CD8-positive, alpha-beta memory T cell (primary cell): ENCODE measurements around the gene RFESD. TPM values are rescaled to one million over a fixed set of nuclear protein-coding genes. Genes with fewer than 3 reads are reported as not detected.
A peak's percentile ranks its signal among the peaks of the same experiment; 100 is the strongest.
"Not testable (repeated sequence)": the region's sequence is repeated elsewhere in the genome, so short reads cannot be mapped to it uniquely, and the experiment has no call there.

Experiments used
- CTCF ChIA-PET: fragments of 350-600 bp; sonication (Branson Sonifier 250); formaldehyde crosslinking; loops from one replicate; lab custom pipeline; 2021; ENCODE audit warnings: antibody characterized with exemption; lab: Charles Lee
- POLR2A ChIA-PET: fragments of 350-600 bp; sonication (Branson Sonifier 250); formaldehyde crosslinking; loops from one replicate; lab custom pipeline; 2021; ENCODE audit warnings: antibody characterized with exemption; lab: Charles Lee
- DNase-seq, 5 donors: peaks; one replicate each; pipeline versions ENCODE4 v3.0.0 to v3.0.0-alpha.2; 2020 to 2022; ENCODE audit warnings: mixed read lengths in 1 of 5
- H3K27ac ChIP-seq: one replicate; pipeline ENCODE4 v1.7.0; 2013; ENCODE audit warnings: low read depth, mild to moderate bottlenecking, low read length, moderate library complexity
- H3K27me3 ChIP-seq: 2 replicates; pipeline ENCODE4 v1.7.0; 2013; ENCODE audit warnings: low read length, mild to moderate bottlenecking; ENCODE audit not compliant: insufficient read depth, poor library complexity, severe bottlenecking
- H3K36me3 ChIP-seq: 2 replicates; pipeline ENCODE4 v1.7.0; 2013; ENCODE audit warnings: mild to moderate bottlenecking, low read length, moderate library complexity; ENCODE audit not compliant: insufficient read depth
- H3K4me1 ChIP-seq: 2 replicates; pipeline ENCODE4 v1.7.0; 2013; ENCODE audit warnings: mild to moderate bottlenecking, low read length, moderate library complexity; ENCODE audit not compliant: insufficient read depth
- H3K4me3 ChIP-seq: 2 replicates; pipeline ENCODE4 v1.7.0; 2013; ENCODE audit warnings: mild to moderate bottlenecking, low read length
- H3K9me3 ChIP-seq: 2 replicates; pipeline ENCODE4 v1.7.0; 2013; ENCODE audit warnings: mild to moderate bottlenecking, low read length
- H3K27ac Mint-ChIP-seq, 8 donors: one replicate each; pipeline ENCODE4 v1.8.0; 2020 to 2021; ENCODE audit warnings: mixed read lengths in 8 of 8, mild to moderate bottlenecking in 6 of 8, inconsistent platforms in 3 of 8, moderate library complexity in 3 of 8
- H3K27me3 Mint-ChIP-seq, 2 donors: one replicate each; pipeline ENCODE4 v1.8.0; 2020 to 2021; ENCODE audit warnings: mixed read lengths in 2 of 2, mild to moderate bottlenecking in 1 of 2, moderate library complexity in 1 of 2
- H3K36me3 Mint-ChIP-seq, 3 donors: one replicate each; pipeline ENCODE4 v1.8.0; 2020 to 2021; ENCODE audit warnings: mixed read lengths in 3 of 3, inconsistent platforms in 1 of 3, mild to moderate bottlenecking in 1 of 3
- H3K4me1 Mint-ChIP-seq, 3 donors: one replicate each; pipeline ENCODE4 v1.8.0; 2020 to 2021; ENCODE audit warnings: mixed read lengths in 3 of 3, inconsistent platforms in 1 of 3, mild to moderate bottlenecking in 1 of 3
- H3K4me3 Mint-ChIP-seq, 7 donors: one replicate each; pipeline ENCODE4 v1.8.0; 2020 to 2021; ENCODE audit warnings: mixed read lengths in 7 of 7, mild to moderate bottlenecking in 6 of 7, moderate library complexity in 4 of 7, inconsistent platforms in 2 of 7
- H3K9me3 Mint-ChIP-seq, 5 donors: one replicate each; pipeline ENCODE4 v1.8.0; 2020 to 2022; ENCODE audit warnings: mixed read lengths in 5 of 5, mild to moderate bottlenecking in 3 of 5, moderate library complexity in 2 of 5, inconsistent platforms in 1 of 5
- polyA plus RNA-seq: library from polyadenylated mRNA; unstranded; fragments of 300-500 nt; fragmentation: Illumina TruSeq; gene quantifications from one replicate; pipeline ENCODE4 v1.2.3, GENCODE V29; 2021
- total RNA-seq, 2 experiments: library from RNA; stranded (reverse); gene quantifications; one replicate each; pipeline ENCODE4 v1.2.3, GENCODE V29; 2021

RFESD gene
- total and polyA plus RNA-seq, 3 experiments from 2014 or later = 4.2 to 7.2 (median 5.4) TPM

- Mint-ChIP-seq H3K9me3 (no peaks in the 10 kb centered on the region), H3K4me3 (no peak overlapping the region), H3K27ac (peak overlapping the region in 1 of 8 donors; percentile 31), H3K36me3 (peaks cover 0 to under 1% (median 0%) of the 10 kb centered on the region in 3 donors), H3K27me3 (peaks cover 3 to 18% of the 10 kb centered on the region in 2 donors), H3K4me1 (peaks cover 12 to 21% (median 21%) of the 10 kb centered on the region in 3 donors)
- ChIA-PET POLR2A (no interaction called here), CTCF (interaction anchor here (0.8 to 4.8 kb wide), 5 partner anchors 10 to 208 kb away, joined by 3 to 18 read pairs (median 5); no protein-coding TSS in a partner anchor)
- H3K36me3 ChIP-seq = no peaks in the 10 kb centered on the region
- no peaks in the 10 kb centered on the region for H3K9me3 ChIP-seq
- no peak overlapping the region for H3K27ac ChIP-seq
- H3K27me3 ChIP-seq = no peaks in the 10 kb centered on the region
- H3K4me3 ChIP-seq = no peak overlapping the region
- DNase-seq = no peak
- peaks cover 5% of the 10 kb centered on the region for H3K4me1 ChIP-seq
These were observed 4.8 kb upstream of the RFESD start for GRCh38 chr5:95641741-95642220.

DNA sequence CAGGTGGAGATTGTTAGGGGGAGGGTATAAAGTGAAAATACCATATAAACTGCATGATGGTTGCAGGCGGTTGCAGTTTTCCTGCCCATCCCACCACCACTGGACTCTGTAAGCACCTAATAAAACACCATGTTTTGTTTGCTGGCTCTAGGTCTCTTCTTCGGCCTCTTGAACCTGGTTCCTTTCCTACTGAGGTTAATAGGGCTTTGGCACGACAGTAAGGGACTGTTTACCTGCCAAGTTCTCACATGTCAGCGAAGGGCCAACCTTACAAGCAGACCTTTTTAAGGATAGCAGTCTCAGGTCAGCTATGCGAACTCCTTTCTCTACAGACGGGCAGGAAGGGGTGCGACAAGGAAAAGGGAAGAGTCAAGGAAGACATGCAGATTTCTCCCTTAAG is 3.4 kb upstream of the RFESD start:
- peaks cover 19 to 32% (median 31%) of the 10 kb centered on the region in 3 donors for H3K4me1 Mint-ChIP-seq
- no peaks in the 10 kb centered on the region for H3K9me3 ChIP-seq
- no peaks in the 10 kb centered on the region for H3K9me3 Mint-ChIP-seq
- ChIA-PET CTCF (interaction anchor here (1.5 to 4.8 kb wide), 5 partner anchors 12 to 209 kb away, joined by 3 to 18 read pairs (median 5); no protein-coding TSS in a partner anchor), POLR2A (no interaction called here)
- no peaks in the 10 kb centered on the region for H3K27me3 ChIP-seq
- peaks cover 3 to 14% of the 10 kb centered on the region in 2 donors for H3K27me3 Mint-ChIP-seq
- no peaks in the 10 kb centered on the region for H3K36me3 ChIP-seq
- H3K27ac Mint-ChIP-seq = peak overlapping the region in 3 of 8 donors; percentile 43 to 75 (median 65)
- no peak overlapping the region for H3K4me3 ChIP-seq
- DNase-seq = no peak
- H3K36me3 Mint-ChIP-seq = peaks cover 0 to 5% (median 0%) of the 10 kb centered on the region in 3 donors
- peaks cover 15% of the 10 kb centered on the region for H3K4me1 ChIP-seq
- no peak overlapping the region for H3K27ac ChIP-seq
- H3K4me3 Mint-ChIP-seq = no peak overlapping the region

- H3K4me1 ChIP-seq = peaks cover 21% of the 10 kb centered on the region
- no peaks in the 10 kb centered on the region for H3K36me3 ChIP-seq
- peak in 4 of 5 donors; percentile 21 to 56 (median 36) for DNase-seq
- no peak overlapping the region for H3K4me3 ChIP-seq
- peaks cover 20 to 33% (median 32%) of the 10 kb centered on the region in 3 donors for H3K4me1 Mint-ChIP-seq
- no peaks in the 10 kb centered on the region for H3K9me3 Mint-ChIP-seq
- no peaks in the 10 kb centered on the region for H3K27me3 ChIP-seq
- ChIA-PET POLR2A (interaction anchor here (0.7 kb wide), 1 partner anchor 106 kb away, joined by 3 read pairs; no protein-coding TSS in a partner anchor), CTCF (interaction anchor here (0.7 to 4.8 kb wide), 11 partner anchors 9 to 692 kb away, joined by 3 to 18 read pairs (median 5); no protein-coding TSS in a partner anchor)
- H3K4me3 Mint-ChIP-seq = peak overlapping the region in 4 of 7 donors; percentile 4 to 18 (median 5)
- H3K9me3 ChIP-seq = no peaks in the 10 kb centered on the region
- H3K36me3 Mint-ChIP-seq = peaks cover 0 to 5% (median 0%) of the 10 kb centered on the region in 3 donors
- peak overlapping the region; percentile 10 to 86 (median 70) for H3K27ac Mint-ChIP-seq
- H3K27me3 Mint-ChIP-seq = peaks cover 0 to 2% of the 10 kb centered on the region in 2 donors
- no peak overlapping the region for H3K27ac ChIP-seq
These were observed 2.1 kb upstream of the RFESD start for GRCh38 chr5:95644351-95645042.

- peak overlapping the region; percentile 48 to 96 (median 88) for H3K27ac Mint-ChIP-seq
- H3K9me3 ChIP-seq, DNase-seq, H3K36me3 Mint-ChIP-seq, H3K27ac ChIP-seq, H3K9me3 Mint-ChIP-seq, H3K36me3 ChIP-seq, H3K27me3 ChIP-seq, H3K27me3 Mint-ChIP-seq: not testable (repeated sequence)
- peaks cover 20 to 33% (median 32%) of the 10 kb centered on the region in 3 donors for H3K4me1 Mint-ChIP-seq
- H3K4me3 Mint-ChIP-seq = peak overlapping the region; percentile 85 to 94 (median 89)
- peak overlapping the region; percentile 85 for H3K4me3 ChIP-seq
- peaks cover 21% of the 10 kb centered on the region for H3K4me1 ChIP-seq
- ChIA-PET CTCF (interaction anchor here (0.8 to 3.7 kb wide), 15 partner anchors 10 to 212 kb away, joined by 3 to 17 read pairs (median 4); partner anchors contain the start of genes ARSK, GLRX and SKIC3), POLR2A (interaction anchor here (0.7 to 1.4 kb wide), 5 partner anchors 24 to 189 kb away, joined by 4 to 5 read pairs (median 4); partner anchors contain the start of genes ARSK, GPR150 and SKIC3)
These were observed 380 bp upstream of the RFESD start for GRCh38 chr5:95646226-95646568.

- peaks cover 21% of the 10 kb centered on the region for H3K4me1 ChIP-seq
- ChIA-PET POLR2A (interaction anchor here (1.1 to 1.3 kb wide), 2 partner anchors 14 to 26 kb away, joined by 3 to 6 read pairs; no protein-coding TSS in a partner anchor), CTCF (interaction anchor here (1.3 to 3.7 kb wide), 6 partner anchors 11 to 160 kb away, joined by 3 to 17 read pairs (median 8); partner anchors contain the start of genes ARSK and SKIC3)
- Mint-ChIP-seq H3K4me1 (peaks cover 20 to 33% (median 32%) of the 10 kb centered on the region in 3 donors), H3K4me3 (peak overlapping the region in 5 of 7 donors; percentile 30 to 94 (median 33)), H3K36me3 (peaks cover 4 to 16% (median 7%) of the 10 kb centered on the region in 3 donors), H3K27ac (peak overlapping the region in 4 of 8 donors; percentile 4 to 36 (median 22)), H3K27me3 (no peaks in the 10 kb centered on the region), H3K9me3 (no peaks in the 10 kb centered on the region)
- peak overlapping the region; percentile 86 for H3K27ac ChIP-seq
- no peaks in the 10 kb centered on the region for H3K27me3 ChIP-seq
- peaks cover 10% of the 10 kb centered on the region for H3K36me3 ChIP-seq
- no peaks in the 10 kb centered on the region for H3K9me3 ChIP-seq
- no peak overlapping the region for H3K4me3 ChIP-seq
- no peak for DNase-seq
These were observed 1.6 kb downstream of the RFESD start for GRCh38 chr5:95647886-95648860.

DNA sequence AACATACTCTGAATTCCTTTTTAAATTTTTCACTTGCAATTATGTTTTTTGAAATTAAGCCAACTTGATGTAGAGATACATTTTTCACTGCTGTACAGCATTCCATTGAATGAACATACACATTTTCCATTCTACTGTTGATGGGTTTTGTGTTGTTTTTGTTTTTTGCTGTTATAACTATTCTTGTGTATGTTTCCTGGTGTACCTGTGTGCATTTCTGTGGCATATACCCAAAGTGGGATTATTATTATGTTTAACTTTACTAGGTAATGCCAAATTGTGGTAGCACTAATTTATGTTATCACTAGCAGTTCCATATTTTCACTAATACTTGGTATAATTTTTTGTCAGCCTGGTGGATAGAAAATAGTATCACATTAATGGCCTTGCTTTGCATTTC is 2.7 kb downstream of the RFESD start:
- Histone ChIP-seq H3K27ac (peak overlapping the region; percentile 86), H3K36me3 (peaks cover 10% of the 10 kb centered on the region), H3K4me3 (no peak overlapping the region), H3K9me3 (no peaks in the 10 kb centered on the region), H3K4me1 (peaks cover 17% of the 10 kb centered on the region), H3K27me3 (no peaks in the 10 kb centered on the region)
- CTCF ChIA-PET = no interaction called here
- peaks cover 4 to 22% (median 11%) of the 10 kb centered on the region in 3 donors for H3K36me3 Mint-ChIP-seq
- peaks cover 15 to 28% (median 28%) of the 10 kb centered on the region in 3 donors for H3K4me1 Mint-ChIP-seq
- no peaks in the 10 kb centered on the region for H3K9me3 Mint-ChIP-seq
- H3K4me3 Mint-ChIP-seq = peak overlapping the region in 2 of 7 donors; percentile 10 to 26
- POLR2A ChIA-PET = no interaction called here
- DNase-seq = no peak
- peak overlapping the region in 1 of 8 donors; percentile 1 for H3K27ac Mint-ChIP-seq
- H3K27me3 Mint-ChIP-seq = no peaks in the 10 kb centered on the region

DNA sequence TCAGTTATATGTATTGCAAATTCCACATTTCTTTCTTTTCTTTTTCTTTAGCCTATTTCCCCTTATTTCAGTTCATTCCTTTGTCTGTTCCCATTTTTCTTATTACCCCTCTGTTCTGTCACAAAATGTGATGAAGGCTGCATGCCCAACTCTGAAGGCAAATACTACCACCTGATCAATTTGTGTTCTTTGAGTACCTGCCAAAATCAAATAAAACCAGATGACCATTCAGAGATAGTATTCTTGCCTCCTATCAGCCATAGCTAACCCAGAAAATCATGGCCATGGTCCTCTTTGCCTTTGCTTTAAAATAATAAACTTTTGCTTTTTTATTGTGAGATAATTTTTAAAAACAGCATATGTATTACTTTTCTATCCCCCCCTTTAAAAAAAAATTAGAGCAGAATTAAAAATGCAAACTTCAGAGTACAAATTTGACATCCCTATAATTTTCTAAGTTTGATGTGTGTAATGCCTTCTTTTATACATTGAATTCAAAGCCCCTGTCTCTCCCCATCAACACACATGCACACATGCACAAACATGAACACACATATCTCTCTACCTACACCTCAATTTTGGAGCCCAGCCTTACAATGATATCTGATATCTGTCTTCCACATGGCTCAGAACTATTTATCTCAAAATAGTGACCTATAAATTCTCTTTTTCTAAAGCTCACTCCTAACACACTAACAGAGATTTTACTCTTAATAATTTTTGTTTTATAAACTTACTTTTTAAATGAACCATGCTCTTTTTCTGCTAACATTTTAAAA is 3.5 kb downstream of the RFESD start:
- H3K27me3 ChIP-seq = no peaks in the 10 kb centered on the region
- Mint-ChIP-seq H3K4me3 (peak overlapping the region in 1 of 7 donors; percentile 40), H3K4me1 (peaks cover 11 to 23% (median 22%) of the 10 kb centered on the region in 3 donors), H3K27me3 (no peaks in the 10 kb centered on the region), H3K27ac (peak overlapping the region in 2 of 8 donors; percentile 1 to 5), H3K9me3 (no peaks in the 10 kb centered on the region), H3K36me3 (peaks cover 4 to 24% (median 11%) of the 10 kb centered on the region in 3 donors)
- H3K27ac ChIP-seq = peak overlapping the region; percentile 86
- no peaks in the 10 kb centered on the region for H3K9me3 ChIP-seq
- no peak for DNase-seq
- CTCF ChIA-PET = no interaction called here
- peaks cover 10% of the 10 kb centered on the region for H3K36me3 ChIP-seq
- no peak overlapping the region for H3K4me3 ChIP-seq
- H3K4me1 ChIP-seq = peaks cover 15% of the 10 kb centered on the region
- POLR2A ChIA-PET = no interaction called here
